DMS 273 (cell line): ENCODE data around the gene FGF9.

ENCODE experiments used
- DNase-seq: peaks from one replicate; lab custom pipeline; 2025; ENCODE audit not compliant: unreplicated experiment; lab: John Stamatoyannopoulos, UW

The FGF9 gene

GRCh38 chr13:21753117-21753729 lies 82.3 kb downstream of the FGF9 start:
- no peak for DNase-seq
